AG10803 (cell line): ENCODE data around the gene DNAH9.

Experiments used
- DNase-seq: peaks from one replicate; pipeline ENCODE4 v3.0.0; 2010; ENCODE audit warnings: low read depth
- H3K4me3 ChIP-seq: 2 replicates; pipeline ENCODE4 v1.5.1; 2011; ENCODE audit warnings: mild to moderate bottlenecking, low read length, control low read depth
- CTCF ChIP-seq: conservative IDR thresholded peaks from 2 replicates; pipeline ENCODE4 v1.5.1; 2011; ENCODE audit warnings: mild to moderate bottlenecking, low read length, control low read depth, inconsistent platforms

Gene DNAH9

GRCh38 chr17:11693284-11693683 lies 95.0 kb downstream of the DNAH9 start:
- no peak for DNase-seq
- TF ChIP-seq CTCF: no peak
- no peak overlapping the region for H3K4me3 ChIP-seq

GRCh38 chr17:11700668-11701067 lies 102.4 kb downstream of the DNAH9 start:
- no peak for DNase-seq
- no peak overlapping the region for H3K4me3 ChIP-seq
- TF ChIP-seq CTCF: no peak

DNA sequence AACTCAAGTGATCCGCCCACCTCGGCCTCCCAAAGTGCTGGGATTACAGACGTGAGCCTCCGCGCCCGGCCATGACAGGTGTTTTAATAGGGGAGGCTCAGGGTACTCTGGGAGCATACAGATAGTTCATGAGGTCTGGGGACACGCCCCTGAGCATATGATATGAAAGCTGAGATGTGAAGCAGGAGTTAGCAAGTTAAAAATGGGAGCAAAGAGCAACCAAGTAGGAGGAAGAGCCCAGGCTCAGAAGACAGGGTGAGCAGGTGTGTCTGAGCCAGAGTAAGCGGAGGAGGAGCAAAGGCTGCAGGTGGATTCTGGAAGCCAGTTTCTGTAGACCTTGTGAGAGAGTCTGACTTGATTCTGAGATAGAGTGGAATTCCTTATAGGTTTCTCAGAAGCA lies 103.6 kb downstream of the DNAH9 start:
- no peak for DNase-seq
- no peak for TF ChIP-seq CTCF

DNA sequence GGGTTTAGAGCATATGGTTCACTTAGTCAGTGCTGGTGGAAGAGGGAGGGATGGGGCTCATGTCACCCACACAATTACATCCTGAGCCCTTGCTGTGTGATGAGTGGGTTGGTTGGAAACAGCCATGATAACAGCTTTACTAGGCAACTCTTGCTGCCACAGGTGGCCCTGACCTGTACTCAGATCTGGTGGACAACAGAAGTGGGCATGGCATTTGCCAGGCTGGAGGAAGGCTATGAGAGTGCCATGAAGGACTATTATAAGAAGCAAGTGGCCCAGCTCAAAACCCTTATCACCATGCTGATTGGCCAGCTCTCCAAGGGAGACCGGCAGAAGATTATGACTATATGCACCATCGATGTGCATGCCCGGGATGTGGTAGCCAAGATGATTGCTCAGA lies 105.8 kb downstream of the DNAH9 start:
- H3K4me3 ChIP-seq: no peak overlapping the region
- TF ChIP-seq CTCF: no peak

More for the DNA sequence above, 103.6 kb downstream of the DNAH9 start:
- no peak overlapping the region for H3K4me3 ChIP-seq

DNA sequence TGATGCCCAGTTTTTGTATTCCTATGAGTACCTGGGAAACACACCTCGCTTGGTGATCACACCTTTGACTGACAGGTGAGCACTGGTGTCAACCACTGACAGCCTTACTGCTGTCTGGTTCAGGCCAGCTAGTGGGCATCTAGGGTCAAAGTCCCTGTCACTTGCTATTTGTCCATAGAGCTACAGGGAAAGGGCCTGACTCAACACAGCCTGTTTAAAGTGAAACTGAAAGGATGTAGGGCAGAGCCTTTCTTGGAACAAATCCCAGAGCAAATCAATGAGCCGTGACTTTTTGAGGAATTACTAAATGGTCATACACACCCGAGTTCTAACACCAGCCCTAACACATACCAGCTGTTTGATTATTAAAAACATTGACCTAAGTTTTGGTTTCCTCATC lies 106.8 kb downstream of the DNAH9 start:
- no peak overlapping the region for H3K4me3 ChIP-seq
- no peak for DNase-seq
- no peak for TF ChIP-seq CTCF

More for the DNA sequence above, 105.8 kb downstream of the DNAH9 start:
- no peak for DNase-seq

GRCh38 chr17:11707586-11707985 lies 109.3 kb downstream of the DNAH9 start:
- no peak for TF ChIP-seq CTCF
- no peak overlapping the region for H3K4me3 ChIP-seq
- DNase-seq: no peak

DNA sequence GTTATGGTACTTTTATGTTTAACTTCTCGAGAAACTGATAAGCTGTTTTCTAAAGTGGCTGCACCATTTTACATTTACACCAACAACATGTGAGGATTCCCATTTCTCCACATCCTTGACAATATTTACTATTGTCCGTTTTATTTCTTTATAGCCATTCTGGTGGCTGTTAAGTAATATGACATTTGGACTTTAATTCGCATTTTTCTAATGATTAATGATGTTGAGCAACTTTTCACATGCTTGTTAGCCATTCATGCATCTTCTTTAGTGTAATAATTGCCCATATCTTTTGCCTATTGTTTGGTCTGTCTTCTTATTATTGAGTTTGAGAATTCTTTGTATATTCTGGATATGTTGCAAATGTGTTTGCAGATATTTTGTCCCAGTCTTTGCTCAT lies 114.2 kb downstream of the DNAH9 start:
- TF ChIP-seq CTCF: no peak
- H3K4me3 ChIP-seq: no peak overlapping the region
- no peak for DNase-seq
